ENCODE data around the gene HRAS. TPM values are rescaled to one million over a fixed set of nuclear protein-coding genes. Genes with fewer than 3 reads are reported as not detected.

The HRAS gene
- total RNA-seq, 3 donors from 2014 or later: 41.4 to 50.6 (median 50.1) TPM

DNA sequence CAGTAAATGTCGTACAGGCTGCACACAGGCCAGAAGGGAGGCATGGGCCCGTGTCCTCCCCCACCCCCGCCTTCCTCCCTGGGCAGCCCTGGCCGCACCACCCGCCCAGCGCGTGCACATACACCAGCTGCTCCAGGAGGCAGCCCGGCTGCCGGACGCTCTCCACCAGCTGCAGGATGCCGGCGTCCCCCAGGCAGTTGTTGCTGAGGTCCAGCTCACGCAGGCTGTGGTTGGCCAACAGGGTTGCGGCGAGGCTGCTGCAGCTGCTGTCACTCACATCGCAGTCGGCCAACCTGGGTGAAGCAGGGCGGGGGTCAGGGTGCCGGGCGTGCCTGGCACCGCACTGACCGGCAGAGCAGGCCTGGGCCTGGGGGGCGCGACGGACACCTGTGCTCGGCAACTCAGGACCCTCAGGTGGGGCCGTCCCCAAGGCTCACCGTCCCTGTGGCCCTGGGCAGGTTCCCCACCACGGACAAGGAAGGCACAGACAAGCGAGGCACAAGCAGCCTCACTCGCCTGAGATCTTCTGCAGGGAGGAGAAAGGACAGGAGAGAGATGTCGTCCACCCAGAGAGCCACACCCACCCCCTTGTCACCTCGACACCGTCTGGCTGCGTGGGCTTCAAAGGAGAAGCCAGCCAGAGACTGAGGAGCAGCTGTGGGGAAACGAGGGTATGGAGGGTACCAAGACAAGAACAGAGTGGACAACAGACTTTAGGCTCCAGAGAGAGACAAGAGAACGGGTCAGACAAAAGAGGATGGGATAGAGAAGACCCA, 40.4 kb downstream of the HRAS start:
- Histone ChIP-seq H3K4me3 (no peak overlapping the region), H3K4me1 (ENCODE audit: low read depth) (no peaks in the 10 kb centered on the region), H3K36me3 (ENCODE audit: low read depth) (peaks cover 13% of the 10 kb centered on the region), H3K9me3 (no peaks in the 10 kb centered on the region)
- no peak for TF ChIP-seq CTCF (IDR thresholded peaks at IDR 0.05)
- ATAC-seq: no peak
- peak in 1 of 3 donors; percentile 44 for DNase-seq
- intact Hi-C loops (cut with DNase I, micrococcal nuclease): no loop called here

DNA sequence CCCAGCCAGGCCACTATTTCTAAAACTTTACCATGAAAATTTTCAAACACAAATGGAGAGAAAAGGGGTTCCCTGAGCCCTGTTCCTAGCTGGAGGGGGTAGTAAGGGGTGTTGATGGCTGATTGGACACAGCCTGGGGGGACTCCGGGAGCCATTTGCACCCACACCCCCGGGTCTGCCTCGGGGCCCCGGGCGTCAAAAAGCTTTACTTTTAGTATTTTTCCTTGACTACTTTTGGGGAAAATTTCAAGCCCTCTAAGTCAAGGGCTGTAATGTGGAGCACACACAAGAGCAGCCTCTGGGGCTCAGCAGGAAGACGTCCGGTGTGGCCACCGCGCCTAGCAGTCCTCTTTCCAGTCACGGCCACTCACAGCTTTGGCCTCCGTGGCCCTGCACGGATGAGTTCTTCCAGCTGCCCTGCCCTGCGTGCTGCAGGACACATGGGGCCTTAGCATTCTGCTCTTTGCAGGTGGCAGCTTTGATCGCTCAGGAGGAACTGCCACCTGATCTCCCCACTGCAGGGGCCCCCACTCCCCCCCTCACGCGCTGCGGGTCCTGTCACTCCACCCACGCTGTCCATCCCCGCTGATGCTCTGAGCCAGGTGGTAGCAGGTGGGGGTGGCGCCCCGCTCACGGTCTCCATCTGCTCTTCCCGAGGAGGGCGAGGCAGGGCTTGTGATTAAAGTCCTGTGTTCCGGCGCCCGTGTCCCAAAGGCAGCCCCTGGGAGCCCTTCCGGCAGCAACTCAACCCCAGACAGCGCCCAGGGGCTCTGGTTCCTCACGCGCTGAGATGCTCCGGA, 42.7 kb downstream of the HRAS start:
- peaks cover 6% of the 10 kb centered on the region for H3K4me1 ChIP-seq (ENCODE audit: low read depth)
- DNase-seq: peak in 1 of 3 donors; percentile 53
- TF ChIP-seq CTCF (IDR thresholded peaks at IDR 0.05): no peak
- ATAC-seq: peak; percentile 11
- intact Hi-C loops (cut with DNase I, micrococcal nuclease): no loop called here
- H3K9me3 ChIP-seq: no peaks in the 10 kb centered on the region
- peaks cover 3% of the 10 kb centered on the region for H3K36me3 ChIP-seq (ENCODE audit: low read depth)
- H3K4me3 ChIP-seq: no peak overlapping the region

GRCh38 chr11:491358-491757, 44.0 kb downstream of the HRAS start:
- no peak for TF ChIP-seq CTCF (IDR thresholded peaks at IDR 0.05)
- peaks cover 9% of the 10 kb centered on the region for H3K4me1 ChIP-seq (ENCODE audit: low read depth)
- intact Hi-C loops (cut with DNase I, micrococcal nuclease): no loop called here
- H3K4me3 ChIP-seq: no peak overlapping the region
- DNase-seq: peak in 1 of 3 donors; percentile 42
- H3K9me3 ChIP-seq: no peaks in the 10 kb centered on the region
- ATAC-seq: no peak
- peaks cover 3% of the 10 kb centered on the region for H3K36me3 ChIP-seq (ENCODE audit: low read depth)

- no peak for TF ChIP-seq CTCF (IDR thresholded peaks at IDR 0.05)
- H3K9me3 ChIP-seq: no peaks in the 10 kb centered on the region
- no peak overlapping the region for H3K4me3 ChIP-seq
- H3K36me3 ChIP-seq (ENCODE audit: low read depth): peaks cover 3% of the 10 kb centered on the region
- H3K4me1 ChIP-seq (ENCODE audit: low read depth): peaks cover 9% of the 10 kb centered on the region
- ATAC-seq: no peak
- intact Hi-C loops (cut with DNase I, micrococcal nuclease): no loop called here
- DNase-seq: peak in 1 of 3 donors; percentile 45
These were observed 44.5 kb downstream of the HRAS start for GRCh38 chr11:490930-491260.

GRCh38 chr11:490186-490929, 45.0 kb downstream of the HRAS start:
- no peaks in the 10 kb centered on the region for H3K9me3 ChIP-seq
- peaks cover 9% of the 10 kb centered on the region for H3K4me1 ChIP-seq (ENCODE audit: low read depth)
- ATAC-seq (no peak), DNase-seq (peak in 1 of 3 donors; percentile 47)
- TF ChIP-seq CTCF (IDR thresholded peaks at IDR 0.05): no peak
- intact Hi-C loops (cut with DNase I, micrococcal nuclease): no loop called here
- peaks cover 3% of the 10 kb centered on the region for H3K36me3 ChIP-seq (ENCODE audit: low read depth)
- no peak overlapping the region for H3K4me3 ChIP-seq

Measured in mucosa of descending colon (tissue), 3 donors.